ENCODE results near the gene DYNLT4.
"Not testable (repeated sequence)": the region's sequence is repeated elsewhere in the genome, so short reads cannot be mapped to it uniquely, and the experiment has no call there.

The DYNLT4 gene

DNA sequence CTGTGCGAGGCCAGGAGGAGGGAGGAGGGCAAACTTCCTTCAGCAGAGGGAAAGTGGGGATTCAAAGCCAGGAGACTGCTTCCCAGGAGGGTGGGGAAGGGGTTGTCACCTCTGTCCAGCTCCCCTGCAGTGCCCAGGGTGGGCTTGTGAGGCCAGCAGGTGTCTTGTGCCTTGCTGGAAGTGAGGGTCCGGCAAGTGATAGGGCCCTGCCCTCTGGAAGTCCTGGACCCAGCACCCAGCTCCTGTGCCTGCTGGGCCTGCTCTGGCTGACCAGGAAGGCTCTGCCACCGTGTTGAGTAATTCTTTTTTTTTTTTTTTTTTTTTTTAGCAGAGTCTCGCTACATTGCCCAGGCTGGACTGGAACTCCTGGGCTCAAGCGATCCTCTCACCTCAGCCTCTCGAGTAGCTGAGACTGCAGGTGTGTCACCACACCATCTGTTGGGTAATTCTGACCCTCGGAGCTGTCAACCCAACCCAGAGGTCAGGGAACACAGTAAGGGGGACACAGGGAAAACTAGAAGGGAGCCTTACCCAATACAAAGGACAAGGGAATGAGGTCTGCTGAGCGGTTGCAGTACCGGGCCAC, 20.2 kb downstream of the DYNLT4 start:
- no peak for DNase-seq

DNA sequence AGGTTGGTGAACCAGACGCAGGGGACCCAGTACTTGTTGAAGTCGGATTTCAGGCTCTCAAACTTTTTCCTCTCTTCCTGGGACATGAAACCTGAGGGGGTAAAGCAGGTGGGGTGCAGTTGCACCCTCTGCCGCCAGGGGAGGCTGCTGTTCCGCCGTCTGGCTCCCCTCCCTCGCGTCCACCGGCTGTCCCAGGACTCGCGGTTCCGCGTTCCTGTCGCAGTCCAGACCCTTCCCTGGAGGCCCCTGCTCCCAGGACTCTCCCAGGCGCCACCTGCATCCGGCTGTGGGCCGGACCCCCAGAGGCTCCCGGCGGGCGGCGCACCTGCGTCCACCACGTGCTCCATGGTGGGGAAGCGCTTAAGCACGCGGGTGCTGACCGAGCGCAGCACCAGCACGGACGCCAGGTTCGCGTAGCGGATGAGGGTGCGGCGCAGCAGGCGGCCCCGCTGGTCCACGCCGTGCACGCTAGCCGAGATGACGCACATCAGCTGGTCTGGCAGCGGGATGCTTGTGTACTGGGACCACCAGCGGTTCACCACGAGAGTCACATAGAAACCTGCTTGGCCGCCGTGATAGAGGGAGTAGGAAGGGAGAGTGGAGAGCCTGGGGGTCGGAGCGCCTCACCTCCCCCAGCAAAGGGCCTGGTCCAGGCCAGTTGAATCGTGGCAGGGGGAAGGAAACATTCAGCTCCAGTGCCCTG, 20.9 kb downstream of the DYNLT4 start:
- peak; percentile 76 for DNase-seq

DNA sequence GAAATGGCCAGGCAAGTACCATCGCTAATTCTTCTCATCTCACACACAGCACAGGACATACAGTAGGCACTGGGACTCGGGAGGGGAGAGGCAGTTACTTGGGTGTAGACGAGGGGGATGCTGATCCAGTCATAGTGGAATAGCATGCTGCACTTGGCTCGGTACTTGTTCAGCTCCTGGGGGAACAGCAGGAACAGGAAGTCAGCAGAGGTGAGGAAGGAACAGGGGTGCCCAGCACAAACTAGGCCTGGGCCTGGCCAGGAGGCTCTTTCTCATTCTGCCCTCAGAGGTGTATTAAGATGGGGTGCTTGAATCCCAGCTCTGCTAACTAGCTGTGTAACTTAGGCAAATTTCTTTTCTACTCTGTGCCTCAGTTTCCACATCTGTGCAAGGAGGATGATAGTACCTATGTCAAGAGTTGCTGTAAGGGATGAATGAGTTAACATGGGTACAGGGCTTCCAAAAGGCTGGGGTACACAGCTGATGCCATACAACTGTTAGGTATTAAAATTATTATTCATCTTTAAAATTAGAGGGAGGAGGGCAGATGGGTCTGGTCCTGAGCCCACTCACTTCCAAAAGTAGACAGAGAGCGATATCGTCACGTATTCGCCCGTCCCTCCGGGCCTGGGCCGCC, 21.5 kb downstream of the DYNLT4 start:
- DNase-seq, result no peak

DNA sequence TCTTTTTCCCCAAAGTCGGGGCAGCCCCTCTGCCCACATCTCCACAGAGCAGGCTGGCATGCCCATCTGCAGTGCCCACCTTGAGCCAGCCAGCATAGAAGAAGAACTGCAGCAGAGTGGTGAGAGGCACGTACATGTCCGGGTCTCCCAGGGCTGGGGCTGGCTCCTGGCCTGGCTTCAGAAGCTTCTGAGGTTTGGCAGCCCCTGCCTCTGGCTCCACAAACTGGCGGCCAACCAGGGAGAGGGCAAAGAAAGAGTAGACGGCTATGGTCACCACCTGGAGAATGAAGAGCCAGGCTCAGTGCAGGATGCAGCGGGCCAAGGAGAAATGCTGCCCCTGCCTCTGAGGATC, 22.1 kb downstream of the DYNLT4 start:
- DNase-seq, result no peak

DNA sequence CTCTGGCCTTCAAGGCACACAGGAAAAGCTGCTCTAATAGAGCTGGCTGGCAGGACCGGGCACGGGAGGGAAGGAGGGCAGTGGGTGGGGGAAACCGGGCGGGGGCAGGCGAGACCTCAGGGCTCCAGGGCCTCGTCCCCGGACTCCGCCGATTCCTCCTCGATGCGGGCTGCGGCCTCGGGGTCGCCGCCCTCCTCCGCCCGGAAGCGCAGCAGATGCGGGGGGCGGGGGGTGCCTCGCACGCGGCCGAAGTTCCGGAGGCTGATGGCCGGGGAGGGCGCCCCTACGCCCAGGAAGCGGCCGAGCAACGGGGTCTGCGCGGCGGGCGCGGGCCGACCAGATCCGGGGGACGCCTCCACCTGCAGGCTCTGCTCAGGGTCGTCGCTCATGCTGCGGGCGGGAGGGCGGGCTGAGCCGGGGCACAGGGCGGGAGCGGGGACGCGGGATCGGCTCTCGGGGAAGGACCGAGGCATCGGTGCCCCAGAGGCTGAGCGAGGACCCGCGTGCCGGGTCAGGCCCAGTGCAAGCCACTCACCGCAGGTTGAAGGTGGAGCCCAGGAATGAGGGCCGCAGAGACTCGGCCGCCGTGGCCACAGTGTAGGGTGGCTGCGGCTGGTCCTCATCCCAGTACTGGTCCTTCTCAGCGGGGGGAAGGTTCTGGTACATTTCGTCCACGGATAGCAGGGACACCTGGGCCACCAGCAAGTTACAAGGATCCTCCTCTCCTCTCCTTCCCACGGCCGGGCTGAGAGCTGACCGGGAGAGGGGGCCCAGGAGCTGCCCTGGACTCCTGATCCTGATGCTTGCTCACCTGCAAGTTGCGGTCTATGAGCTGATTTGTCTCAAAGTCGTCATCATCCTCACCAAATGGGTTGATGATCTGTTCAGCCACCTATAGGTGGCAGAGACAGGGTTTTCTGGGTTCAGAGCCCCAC, 22.8 kb downstream of the DYNLT4 start:
- no peak for DNase-seq

DNA sequence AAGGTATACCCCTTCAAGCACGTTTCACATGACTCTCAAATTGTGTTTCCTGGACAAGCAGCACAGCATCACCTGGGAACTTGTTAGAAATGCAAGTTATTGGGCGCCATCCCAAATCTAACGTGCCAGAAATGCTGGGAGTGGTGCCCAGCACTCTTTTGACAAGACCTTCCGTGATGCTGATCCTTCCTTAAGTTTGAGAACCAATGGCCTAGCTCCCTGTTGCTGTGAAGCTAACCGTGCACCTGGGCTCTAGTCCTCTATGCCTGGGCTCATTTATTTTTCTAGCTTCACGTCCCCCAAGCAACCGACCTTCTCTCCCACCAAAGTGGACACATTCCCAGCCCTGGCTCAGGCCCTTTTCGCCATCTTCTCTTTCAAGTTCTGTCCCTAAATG, 23.5 kb downstream of the DYNLT4 start:
- DNase-seq, result no peak

DNA sequence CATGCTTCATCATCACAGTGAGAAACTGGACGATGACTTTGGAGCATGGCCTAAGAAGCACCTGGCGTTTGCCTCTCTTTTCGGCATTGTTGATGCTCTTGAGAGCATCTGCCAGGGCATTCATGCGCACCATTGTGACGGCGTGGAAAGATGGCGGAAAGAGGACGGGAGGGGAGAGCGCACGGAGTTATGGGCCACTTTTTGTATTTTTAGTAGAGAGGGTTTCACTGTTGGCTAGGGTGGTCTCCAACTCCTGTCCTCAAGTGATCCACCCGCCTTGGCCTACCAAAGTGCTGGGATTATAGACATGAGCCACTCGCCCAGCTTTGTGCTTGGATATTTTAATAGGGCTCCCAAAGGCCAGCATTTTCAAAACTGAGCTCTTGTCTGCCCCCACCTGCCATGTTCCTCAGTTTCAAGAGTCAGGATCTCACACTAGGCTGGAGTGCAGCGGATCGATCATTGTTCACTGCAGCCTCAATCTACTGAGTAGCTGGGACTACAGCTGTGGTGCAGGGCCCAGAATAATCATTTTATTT, 26.5 kb downstream of the DYNLT4 start:
- no peak for DNase-seq

DNA sequence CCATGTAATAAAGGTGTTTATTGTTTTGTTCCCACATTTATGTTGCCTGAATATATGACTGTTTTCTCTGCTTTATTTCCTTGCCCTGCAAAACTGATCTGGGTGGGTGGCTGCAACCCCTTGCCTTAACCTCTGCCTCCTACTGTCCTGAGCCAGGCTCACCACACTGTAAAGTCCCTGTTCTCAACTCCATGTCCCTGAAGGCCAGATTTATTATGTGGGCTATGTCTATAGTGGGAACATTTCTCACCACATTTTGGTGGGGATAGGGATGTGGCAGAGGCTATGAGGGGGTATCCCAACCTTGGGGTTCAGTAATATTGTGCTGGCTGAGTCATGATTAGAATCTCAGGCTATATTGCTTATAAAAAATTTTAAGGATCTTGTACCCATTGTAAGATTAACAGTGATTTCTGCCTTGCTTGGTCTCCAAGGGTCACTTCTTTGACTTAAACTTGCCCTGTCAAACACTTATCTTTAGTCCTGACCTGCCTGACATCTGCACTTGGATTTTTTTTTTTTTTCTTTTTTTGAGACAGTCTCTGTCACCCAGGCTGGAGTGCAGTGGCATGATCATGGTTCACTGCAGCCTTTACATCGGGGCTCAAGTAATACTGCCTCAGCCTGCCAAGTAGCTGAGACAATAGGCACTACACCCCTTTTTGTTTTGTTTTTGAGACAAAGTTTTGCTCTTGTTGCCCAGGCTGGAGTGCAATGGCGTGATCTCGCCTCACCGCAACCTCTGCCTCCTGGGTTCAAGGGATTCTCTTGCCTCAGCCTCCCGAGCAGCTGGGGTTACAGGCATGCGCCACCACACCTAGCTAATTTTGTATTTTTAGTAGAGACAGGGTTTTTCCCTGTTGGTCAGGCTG, 28.2 kb downstream of the DYNLT4 start:
- no peak for DNase-seq

DNA sequence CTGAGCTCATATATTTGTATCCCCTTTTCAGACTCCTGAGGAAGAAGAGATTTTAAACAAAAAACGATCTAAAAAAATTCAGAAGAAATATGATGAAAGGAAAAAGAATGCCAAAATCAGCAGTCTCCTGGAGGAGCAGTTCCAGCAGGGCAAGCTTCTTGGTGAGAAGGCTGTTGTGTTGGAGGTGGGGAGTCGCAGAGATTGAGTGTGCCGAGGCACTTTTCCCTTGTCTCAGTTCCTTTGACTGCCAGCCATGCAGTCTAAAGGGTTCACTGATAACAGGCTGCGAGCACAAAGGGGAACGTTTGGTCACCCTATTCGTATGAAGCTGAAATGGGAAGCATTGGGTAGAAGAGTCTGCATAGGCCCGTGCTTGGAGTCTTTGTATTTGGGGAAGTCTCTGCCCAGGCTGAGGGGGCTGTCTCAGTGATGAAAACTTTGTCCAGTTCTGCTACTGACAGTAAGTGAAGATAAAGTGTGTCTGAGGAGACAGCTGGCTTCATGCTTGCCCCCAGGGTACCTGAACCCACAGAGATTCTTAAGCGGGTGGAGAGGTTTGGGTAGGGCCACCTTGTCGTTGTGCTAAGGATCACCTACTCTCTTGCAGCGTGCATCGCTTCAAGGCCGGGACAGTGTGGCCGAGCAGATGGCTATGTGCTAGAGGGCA, 29.0 kb downstream of the DYNLT4 start:
- DNase-seq, result no peak

DNA sequence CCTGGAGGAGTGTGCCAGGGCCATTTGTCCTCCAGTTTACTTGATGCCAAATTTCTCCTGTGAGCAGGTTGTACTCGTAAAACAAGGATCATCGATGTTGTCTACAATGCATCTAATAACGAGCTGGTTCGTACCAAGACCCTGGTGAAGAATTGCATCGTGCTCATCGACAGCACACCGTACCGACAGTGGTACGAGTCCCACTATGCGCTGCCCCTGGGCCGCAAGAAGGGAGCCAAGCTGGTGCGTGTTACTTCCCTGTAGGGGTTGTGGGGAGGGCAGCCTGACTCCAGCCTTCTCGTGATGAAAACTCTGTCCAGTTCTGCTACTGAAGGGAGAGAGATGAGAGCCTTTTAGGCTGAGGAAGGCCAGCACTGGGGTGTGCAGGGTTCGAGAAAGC, 29.6 kb downstream of the DYNLT4 start:
- DNase-seq, result no peak

DNA sequence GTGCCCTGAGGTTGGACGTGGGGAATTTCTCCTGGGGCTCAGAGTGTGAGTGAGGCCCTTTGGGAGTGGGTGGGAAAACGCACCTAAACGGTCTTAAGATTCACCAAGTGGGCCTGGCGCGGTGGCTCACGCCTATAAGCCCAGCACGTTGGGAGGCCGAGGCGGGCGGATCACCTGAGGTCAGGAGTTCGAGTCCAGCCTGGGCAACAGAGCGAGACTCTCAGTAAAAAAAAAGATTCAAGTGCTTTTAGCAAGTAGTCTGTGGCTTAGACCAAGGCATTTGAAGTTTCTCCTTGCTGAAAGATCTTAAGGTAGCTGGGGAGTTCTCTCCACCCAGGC, 30.5 kb downstream of the DYNLT4 start:
- no peak for DNase-seq

DNA sequence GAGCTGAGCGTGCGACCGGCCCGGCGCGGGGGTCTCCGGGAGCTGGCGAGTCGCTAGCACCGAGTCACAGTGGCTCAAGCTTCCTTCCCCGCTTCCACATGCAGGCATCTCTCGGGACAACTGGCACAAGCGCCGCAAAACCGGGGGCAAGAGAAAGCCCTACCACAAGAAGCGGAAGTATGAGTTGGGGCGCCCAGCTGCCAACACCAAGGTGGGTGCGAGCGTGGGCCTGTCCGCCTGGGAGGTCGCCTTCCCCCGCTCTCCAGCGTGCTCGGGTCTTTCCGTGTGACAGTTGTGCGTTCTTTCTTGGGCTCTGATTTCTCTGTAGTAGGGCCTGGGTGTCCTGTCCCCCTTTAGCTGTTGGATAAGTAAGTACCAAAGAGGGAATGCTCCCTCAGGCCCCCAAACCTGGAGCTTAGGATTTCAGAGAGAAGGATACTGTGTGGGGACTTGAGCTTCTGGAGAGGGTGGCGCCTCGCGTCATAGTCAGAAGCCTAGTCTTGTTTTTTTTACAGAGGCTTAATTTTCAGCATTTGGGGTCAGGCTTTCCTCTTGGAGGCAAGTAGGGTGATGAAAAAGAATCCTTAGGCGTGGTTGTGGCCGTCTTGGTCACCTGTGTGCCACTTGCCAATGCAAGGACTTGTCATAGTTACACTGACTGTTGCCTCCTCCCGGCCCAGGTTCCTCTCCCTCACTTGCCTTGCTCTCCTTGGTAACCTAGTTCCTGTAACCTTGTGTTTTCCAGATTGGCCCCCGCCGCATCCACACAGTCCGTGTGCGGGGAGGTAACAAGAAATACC, 31.0 kb downstream of the DYNLT4 start:
- DNase-seq, result no peak

DNA sequence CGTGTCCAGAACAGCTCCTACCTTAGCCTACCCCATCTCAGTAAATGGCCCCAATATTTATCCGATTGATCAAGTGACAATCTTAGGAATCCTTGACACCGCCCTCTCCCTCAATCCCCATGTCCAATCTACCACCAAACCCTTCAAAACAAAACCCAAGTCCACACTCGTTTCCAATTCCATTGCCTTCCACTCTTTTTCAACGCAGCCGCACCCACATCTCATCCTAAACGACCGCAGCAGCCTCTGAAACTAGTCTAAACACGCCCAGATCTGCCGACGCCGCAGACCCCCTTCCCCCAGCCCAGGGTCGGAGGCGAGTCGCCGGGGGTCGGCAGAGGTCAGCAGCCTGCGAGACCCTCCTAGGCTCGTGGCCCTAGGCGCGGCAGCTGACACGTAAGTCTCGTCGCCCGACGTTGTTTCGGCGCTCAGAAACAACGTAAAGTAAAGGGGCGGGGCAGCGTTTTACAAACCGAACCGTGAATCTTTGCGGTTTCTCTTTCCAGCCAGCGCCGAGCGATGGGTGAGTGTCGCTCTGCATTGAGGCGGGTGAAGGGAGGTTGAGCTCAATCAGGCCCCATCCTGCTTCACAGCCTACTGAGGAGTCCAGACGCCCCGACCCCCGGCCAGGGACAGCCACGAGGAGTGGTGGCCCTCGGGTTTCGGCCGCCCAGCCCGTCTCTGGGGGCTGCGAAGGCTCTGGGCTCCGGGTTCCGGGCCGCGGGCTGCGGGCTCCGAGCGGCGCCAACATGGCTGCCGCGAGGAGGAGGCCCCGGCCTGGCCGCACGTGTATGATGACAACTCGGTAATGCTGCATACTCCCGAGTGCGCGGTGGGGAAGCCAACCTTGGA, 31.8 kb downstream of the DYNLT4 start, which contains the start of gene RPS8:
Gene RPS8, plus strand, starts transcription at position 463 of the 852 bp plus-strand sequence. Its CDS starts 57 bp downstream, at position 520.
- DNase-seq, result peak; percentile 88

DNA sequence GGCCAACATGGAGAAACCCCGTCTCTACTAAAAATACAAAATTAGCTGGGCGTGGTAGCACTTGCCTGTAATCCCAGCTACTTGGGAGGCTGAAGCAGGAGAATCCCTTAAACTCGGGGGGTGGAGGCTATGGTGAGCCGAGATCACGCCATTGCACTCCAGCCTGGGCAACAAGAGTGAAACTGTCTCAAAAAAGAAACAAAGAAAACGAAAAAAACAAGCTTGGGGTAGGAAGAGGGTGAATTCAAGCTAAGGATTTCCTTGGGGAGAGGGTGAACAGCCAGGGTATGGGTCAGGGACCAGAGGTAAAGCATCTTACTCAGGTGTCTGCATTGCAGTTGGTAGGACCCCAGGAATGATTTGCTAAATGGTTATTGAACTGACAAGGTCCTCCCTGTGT, 40.7 kb downstream of the DYNLT4 start:
- not testable (repeated sequence) for DNase-seq

DNA sequence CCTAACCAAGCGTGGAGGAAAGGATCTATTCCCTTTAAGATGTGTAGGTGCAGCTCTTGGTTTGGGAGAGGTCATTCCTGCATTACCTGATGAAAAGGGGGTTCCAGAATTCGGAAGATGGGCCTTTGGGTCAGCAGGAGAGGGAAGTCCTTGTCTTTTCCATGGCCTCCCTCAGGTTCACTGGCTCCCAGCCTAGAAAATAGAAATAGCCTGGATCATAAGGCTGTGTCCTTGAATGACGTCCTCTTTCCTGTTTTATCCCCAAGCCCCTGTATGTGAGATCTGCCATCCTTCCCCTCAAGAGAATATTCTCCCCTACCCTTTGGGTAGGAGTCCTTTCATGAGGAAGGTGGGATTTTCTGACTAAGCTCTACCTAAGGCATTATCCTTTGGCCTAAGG, 46.3 kb downstream of the DYNLT4 start:
- DNase-seq, result no peak

DNA sequence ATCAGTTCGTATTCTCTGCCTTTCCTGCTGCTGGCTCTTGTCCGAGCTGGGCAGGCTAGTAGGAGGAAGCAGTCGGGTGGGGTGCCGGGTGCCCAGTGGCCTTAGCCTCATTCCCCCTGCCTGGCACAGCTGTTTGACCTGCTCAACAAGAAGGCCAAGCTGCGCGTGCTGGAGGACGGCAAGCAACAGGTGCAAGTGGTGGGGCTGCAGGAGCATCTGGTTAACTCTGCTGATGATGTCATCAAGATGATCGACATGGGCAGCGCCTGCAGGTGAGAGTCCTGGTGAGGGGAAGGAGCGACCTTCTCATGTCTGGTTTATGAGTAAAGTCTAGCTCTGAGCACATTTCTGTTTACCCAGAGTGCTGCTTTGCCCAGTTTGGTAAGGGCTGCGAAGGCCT, 48.1 kb downstream of the DYNLT4 start:
- no peak for DNase-seq

DNA sequence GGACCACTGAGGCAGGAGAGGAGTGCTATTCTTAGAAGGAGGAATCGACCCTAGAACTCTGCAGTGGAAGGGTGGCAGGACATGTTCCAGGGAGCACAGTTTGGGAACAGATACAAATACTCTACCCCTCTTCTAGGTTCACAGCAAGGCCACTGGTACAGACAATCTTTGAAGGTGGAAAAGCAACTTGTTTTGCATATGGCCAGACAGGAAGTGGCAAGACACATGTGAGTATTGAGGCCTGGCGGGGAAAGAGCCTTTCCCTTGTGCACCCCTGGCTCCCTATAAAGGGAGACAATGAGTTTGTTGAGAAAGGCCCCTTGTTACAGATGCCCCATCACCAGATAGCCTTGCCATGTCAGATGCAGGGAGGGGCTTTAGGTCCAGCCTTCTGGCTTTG, 49.7 kb downstream of the DYNLT4 start:
- no peak for DNase-seq

Measured in central memory CD4-positive, alpha-beta T cell (primary cell).